HG03045 (cell line): ENCODE results near the gene PRKG1.
"Not testable (repeated sequence)": the region's sequence is repeated elsewhere in the genome, so short reads cannot be mapped to it uniquely, and the experiment has no call there.

ENCODE experiments used
- ATAC-seq: cut with Tn5 transposase; IDR thresholded peaks from one replicate; pipeline ENCODE4 v1.9.1; 2021; ENCODE audit warnings: mild to moderate bottlenecking, moderate library complexity; ENCODE audit not compliant: unreplicated experiment

PRKG1 gene

DNA sequence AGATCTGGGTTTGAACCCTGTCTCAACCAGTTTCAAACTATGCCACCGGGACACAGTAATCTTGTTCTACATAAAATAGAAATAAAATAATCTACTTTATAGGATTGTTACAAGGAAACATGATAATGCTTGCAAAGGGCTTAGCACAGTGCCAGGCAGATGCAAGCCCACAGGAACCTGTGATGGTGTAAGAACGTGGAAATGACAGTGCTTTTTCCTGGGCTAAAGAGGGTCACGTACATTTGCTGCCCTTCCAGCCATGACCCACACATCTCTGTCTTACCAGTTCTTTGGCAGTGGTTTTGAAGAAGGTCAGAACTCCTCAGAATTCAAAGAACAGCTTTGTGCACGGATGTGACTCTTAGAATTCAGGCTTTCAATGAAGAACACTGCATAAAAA lies 342.2 kb downstream of the PRKG1 start:
- no peak for ATAC-seq

DNA sequence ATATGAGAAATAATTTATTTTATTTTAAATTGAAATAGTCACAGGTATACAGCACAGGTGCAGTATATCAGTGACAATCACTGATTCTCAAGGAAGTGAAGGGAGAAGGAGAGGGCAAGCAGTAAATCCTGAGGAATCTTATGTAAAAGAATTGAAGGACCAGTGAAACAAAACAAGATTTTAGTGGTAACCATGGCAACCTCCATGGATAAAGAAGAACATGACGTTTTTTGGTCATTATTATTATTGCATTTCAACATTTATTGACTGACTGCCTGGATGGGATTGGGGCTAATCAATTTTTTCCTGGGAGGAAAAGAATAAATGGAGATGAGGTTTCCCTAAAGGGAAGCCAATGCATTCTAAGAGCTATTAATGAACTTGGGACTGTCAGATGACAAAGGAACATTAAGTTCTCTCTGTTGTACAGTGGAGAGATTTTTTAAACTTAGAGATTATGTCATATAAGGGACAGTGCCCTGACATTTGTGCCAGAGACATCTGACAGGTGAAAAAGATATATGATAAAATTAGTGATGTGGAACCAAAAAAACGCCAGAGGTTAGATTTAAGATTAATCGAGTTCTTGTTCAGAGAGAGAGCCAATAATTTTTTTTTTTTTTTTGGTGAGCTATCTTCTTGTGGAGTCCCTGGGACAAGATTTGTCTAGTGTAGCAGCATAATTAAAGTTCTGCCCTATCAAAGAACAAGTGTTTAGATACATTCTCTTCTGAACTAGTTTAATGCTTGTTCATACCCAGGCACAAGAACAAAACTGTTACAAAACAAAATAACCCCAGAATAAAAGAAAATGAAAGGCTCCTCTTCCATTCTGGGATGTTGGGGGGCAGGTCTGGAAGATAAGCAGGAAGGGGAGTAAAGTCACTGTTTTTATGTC lies 345.2 kb downstream of the PRKG1 start:
- ATAC-seq = no peak

DNA sequence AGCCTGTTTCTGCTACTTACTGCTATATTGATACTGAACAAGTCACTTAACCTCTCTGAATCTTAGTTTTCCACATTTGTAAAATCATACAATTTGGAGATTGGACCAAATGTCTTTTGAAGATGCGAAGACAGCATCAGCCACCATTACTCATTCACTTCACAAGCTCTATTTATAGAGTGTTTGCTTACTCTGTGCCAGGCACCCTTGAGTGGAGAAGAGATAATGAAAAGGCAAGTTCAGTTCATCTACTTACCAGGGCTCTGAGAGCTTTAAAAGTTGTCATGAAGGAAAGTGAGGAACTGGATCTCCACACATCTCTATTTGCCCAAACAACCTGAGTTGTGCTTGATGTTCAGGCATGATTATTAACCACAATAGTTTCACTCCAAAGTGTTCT lies 347.6 kb downstream of the PRKG1 start:
- ATAC-seq = no peak

DNA sequence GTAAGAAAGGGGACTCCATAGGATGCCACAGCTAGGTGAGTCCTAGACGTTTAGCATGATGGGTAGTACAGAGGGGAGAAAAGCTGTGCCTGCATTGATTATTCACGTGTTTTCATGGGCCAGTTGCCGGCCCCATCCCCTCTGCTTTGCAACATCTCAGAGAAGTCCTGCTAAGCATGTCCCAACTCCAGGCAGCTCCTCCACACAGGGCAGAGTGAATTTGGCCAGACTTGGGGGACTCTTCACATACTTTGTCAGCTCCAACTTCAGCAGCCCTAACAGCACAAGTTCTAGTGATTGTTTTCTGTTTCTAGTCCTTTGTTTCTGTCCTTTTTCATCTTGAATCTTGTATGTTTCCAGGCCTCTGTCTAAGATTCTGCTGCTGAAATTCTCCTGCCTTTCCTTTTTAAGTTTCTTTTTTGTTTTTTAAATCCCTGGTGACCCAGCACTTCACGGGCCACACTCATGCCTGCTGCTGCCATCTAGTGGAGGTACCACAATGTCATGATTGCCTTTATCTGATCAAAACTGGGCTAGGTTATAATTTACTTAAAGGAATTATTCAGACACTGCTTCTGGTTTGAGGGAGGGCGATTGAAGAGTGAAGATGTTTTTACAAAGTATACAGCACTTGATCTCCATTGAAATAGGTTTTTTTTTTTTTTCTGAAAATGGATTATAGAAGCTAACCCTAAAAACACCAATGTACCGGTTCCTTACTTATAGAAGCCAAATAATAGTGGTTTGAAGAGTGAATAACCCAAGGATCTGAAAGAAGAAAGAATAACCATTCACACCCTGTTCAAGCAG lies 348.2 kb downstream of the PRKG1 start:
- peak; percentile 53 for ATAC-seq

DNA sequence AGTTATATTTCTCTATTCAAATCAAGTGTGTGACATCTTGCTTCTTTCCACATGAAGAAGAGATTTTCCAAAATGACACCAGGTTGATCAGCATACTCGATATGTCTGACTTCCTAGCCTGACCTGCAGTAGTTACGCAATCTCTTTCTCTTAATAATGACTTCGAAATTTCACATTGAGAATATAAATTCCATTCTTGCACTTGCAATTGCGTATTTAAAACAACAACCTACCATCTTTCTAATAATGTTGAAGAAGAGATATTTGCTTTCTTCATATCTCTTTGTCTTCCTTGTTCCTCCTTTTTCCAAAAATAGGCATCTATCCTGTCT lies 348.8 kb downstream of the PRKG1 start:
- ATAC-seq = no peak

DNA sequence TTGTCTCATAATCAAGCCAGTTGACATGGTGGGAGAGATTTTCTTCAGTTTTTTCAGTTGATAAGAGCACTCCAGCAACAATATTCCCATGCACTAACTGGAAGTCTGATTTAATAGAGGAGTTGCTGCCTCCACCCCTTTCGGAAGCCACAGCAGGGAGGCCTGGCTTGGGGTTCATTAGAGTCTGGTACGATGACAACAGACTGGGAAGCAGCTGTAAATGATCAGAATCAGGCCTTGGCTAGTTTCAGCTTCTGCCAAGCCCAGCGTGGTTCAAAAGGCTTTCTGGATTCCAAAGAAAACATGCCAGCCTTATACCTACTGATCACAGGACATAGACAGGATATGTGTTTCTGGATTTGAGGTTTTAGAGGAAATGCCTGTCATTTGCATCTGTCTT lies 351.1 kb downstream of the PRKG1 start:
- ATAC-seq = no peak

DNA sequence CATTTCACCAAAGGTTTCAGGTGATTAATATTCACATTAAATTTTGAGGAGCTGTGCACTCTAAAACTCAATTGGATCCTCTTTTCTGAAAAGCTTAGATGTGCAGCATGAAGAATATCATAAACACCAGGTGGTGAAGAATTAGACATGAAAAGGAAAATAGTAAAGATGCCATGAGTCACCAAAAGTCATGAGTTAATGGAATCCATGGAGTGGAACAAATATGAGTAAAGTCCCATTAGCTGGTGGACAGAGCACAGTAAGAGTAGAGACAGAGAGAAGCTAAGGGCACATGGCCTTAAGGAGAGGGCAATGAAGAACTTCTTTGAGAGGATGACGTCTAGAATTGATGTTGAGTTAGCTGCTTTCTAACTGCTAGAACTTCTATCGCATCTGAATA lies 353.5 kb downstream of the PRKG1 start:
- no peak for ATAC-seq

DNA sequence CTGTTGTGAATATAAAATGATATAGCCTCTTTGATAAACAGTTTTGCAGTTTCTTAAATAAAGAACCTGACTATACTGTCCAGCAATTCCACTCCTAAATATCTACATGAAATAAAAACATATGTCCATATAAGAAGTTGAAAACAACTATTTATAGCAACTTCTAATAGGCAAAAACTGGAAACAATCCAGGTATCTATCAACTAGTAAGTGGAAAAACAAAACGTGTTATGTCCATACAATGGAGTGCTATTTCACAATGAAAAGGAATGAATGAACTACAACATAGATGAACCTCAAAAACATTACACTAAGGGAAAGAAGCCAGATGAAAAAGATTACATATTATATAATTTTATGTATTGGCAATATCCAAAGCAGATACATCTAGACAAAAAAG lies 356.2 kb downstream of the PRKG1 start:
- no peak for ATAC-seq

DNA sequence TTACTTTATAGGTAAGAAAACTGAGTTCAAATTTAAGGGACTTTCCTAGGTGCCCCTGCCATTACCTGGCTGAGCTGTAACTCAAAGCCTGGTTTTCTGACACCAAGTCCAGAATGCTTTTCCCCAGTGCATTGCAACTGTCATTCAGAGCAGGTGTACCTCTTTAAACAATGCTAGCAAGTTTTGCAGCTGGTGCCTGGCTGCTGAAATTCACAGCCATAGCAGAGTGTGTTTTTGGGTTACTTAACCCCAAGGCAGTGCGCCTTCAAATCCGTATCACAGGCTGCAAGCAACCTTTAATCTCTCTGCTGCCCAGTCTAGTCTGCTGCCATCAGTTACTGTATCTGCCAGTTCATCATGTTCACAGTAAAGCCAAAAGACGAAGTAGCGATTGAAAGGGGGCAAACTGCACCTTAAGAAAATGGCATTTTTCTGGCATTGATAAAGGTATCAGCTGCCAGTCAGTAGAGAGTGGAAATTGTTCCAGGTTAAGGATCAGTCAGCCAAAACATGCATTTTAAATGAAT lies 359.7 kb downstream of the PRKG1 start:
- no peak for ATAC-seq

DNA sequence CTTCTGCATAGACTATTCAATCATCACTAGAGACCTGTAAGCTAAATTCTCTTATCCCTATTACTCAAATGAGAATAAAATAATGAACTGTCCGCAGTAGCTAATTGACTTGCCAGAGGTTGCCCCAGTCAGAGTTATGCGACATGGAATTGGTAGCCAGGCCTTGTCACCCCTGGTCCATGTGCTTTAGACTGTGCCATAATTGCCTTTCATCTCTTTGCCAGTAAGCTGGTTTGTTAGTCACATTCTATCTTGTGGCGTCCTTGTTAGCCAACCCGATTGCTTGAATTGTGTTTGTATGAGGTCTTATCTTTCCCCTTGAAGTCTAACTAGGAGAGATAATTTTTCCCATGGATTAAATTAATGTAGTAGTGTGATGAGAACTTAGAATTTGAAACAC lies 362.5 kb downstream of the PRKG1 start:
- ATAC-seq = no peak

DNA sequence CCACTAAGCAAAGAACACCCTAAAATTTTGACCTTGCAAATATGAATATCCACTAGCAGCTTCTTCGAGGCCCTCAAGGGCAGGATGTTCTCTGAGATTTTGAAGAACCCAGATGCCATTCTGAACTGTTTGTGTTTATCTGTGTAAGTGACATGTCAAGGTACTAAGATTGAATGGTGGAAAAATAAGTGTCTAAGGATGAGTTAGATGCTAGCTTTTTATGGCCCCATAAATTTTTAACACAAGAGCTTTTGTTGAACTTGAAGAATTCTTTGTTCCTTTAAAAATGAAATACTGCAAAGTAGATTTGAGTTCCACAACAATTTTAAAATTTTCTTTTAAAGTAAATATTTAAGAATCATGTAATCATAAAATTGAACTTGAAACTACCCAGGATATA lies 365.4 kb downstream of the PRKG1 start:
- ATAC-seq = no peak

DNA sequence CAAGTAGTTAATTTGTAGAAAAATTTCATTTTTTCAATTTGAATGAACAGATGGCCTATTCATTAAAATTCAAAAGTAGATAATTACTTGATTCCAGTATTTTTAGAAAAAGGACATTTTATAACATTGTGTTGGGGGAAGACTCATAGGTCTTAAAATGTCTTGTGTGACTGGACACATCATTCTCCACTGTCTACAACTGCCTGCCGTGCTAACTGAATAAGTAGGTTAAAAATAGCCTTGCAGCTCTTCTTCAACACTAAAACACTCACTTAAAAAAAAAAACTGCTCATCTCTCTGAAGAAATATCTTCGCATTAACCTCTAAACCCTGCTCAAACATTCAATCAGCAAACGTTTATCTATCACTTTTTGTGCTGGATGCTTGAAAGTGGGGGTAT lies 371.3 kb downstream of the PRKG1 start:
- ATAC-seq = no peak

DNA sequence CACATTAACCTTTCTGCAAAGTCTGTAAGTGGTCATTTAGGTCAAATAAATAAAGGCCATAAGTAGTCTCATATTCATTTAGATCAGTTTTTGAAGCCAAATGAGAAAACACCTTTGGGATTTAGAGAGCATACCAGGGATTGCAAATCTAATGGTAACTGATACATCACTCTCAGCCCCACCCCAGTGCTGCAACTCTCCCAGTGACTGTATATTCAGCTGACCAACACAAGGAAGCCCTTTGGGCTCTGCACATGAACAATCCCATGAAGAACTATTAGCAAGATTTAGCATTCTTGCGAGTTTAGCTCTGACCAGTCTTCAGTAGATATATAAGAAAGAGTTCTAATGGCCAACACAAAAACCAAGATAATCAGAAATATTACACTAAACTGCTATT lies 372.8 kb downstream of the PRKG1 start:
- ATAC-seq = no peak

DNA sequence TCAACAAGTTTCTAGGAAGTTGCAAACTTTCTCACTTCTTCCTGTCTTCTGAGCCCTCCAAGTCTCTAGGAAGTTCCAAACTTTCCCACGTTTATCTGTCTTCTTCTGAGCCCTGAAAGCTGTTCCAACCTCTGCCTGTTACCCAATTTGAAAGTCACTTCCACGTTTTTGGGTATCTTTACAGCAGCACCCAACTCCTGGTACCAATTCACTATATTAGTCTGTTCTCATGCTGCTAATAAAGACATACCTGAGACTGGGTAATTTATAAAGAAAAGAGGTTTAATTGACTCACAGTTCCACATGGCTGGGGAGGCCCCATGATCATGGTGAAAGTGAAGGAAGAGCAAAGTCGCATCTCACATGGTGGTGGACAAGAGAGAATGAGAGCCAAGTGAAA lies 381.5 kb downstream of the PRKG1 start:
- ATAC-seq = not testable (repeated sequence)

DNA sequence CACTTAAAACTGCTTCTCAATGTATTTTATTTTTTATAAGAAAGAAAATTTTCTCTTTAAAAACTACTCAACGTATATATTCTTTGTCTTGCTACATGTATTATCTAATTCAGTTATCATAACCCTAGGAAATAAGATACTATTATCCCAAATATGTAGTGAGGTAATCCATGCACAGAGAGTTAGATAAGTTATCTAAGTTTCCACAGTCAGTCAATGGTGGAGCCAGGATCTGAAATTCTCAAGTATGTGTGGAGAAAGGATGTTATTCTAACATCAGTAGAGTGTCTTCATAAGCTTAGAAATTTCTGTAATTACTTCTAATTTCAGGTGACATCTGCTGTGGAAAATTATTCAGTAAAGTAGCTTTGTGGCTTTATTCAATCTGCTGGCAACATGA lies 385.2 kb downstream of the PRKG1 start:
- ATAC-seq = no peak

DNA sequence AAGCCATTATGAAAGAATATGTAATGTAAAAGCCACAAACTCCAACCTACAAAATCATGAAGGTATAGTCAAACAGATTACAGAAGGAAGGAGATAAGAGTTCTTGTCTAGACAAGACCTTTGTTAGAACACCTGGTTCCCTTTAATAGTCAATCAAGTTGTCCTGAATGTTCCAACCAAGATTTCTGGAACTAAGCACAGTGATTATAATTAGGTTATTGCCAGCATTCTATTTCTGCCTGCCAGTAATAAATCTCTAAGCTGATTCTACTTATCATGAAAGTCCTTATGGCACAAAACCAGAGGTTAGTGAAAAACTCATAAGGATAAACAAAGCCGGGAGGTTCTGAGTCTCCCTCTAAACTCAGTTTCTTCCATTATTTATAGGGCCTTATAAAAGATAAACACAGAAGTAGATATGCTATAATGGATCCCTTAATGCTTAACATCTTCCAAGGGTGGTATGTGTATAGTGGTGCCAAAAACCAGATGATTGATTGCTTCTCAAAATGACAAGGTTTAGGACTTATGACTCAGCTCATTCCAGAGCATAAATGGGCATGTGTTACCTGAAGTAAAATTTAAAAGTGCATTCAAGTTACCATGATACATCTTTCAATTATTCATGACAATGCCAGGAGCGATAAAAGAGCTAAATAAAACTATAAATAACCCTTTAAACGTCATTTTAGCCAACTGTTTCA lies 387.9 kb downstream of the PRKG1 start:
- ATAC-seq = no peak

DNA sequence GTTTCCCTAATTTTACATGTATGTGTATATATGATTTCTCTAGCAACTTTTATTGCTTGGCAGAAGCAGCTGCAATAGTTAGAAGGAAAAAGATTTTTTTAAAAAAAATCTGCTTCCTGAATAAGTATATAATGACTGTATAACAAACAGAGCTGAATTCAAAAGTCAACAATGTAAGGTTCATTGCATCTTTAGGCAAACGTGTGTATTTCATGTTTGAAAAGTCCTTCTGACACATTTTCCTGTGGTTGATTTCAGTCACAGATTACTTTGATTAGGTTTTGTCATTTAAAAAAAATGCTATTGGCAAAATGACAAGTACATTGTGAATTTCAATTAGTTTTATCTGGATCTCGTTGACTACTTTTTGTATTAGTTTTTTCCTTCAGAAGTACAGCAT lies 394.1 kb downstream of the PRKG1 start:
- ATAC-seq = no peak

DNA sequence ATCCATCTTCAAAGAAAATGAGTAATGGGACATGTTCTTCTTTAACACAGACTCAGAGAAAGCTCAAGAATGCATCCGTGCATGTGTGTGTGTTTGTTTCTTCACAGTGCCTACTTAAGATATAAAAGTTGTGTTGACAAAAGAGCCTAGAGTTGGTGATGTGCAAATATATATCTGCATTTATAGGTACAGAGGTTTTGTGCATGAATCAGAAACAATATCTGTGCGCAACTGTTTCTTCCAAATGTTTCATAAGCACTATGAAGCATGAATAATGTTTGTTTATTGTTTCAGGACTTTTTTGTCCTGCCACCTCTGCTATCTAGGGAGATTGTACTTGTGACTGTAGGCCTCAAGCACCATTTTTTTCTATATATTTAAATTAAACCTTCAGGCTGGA lies 395.4 kb downstream of the PRKG1 start:
- no peak for ATAC-seq

DNA sequence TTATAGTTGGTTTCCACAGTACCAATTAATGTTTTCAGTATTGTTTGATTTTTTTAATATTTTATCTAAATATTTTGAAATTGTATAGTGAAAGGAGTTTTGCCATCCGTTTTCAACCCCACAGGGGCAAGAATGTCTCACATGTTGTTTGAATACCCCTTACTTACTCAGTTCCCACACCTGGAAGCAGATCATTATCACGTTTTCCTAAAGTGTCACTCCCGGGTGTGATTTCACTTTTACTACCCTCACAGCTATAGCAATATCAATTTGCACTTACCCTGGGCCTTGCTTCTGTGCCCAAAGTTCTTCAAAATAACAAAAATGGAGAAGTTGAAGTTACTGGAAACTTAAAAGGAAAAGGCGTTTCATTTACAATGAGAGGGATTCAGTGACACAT lies 397.0 kb downstream of the PRKG1 start:
- no peak for ATAC-seq

DNA sequence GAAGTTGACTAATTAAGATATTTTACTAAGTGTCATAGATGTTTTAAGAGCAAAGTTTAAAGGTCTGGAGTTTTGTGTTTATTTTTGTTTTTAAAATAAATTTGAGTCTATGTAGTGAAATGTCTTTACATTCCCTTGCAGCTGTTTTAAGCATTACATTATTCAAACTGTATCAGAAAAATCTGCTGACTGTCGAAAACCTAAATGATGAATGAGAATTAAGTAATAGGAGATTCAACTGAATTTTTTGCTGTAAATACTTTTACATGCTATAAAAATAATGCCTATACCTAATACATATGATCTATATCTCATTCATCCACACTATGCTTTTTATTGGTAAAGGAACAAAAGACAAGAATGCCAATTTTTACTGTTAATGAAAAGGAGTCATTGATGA lies 397.9 kb downstream of the PRKG1 start:
- ATAC-seq = no peak

DNA sequence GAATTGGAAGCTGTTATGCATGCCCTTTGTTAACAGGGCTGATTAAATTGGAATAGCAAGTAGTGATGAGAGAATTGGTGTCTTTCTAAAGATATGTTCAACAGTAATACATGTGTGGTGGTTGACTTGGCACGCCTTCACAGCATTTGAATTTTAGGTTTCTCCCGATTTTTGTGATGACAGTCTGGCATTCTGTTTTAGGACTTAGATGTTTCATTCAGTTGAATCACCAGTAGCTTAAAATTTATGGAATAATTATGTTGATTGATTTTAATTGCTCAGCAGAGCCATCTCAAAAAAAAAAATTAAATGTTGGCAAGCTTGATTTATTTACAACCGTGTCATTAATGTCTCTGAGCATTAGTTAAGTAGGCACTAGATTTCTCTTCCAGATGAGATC lies 405.4 kb downstream of the PRKG1 start:
- ATAC-seq = no peak

DNA sequence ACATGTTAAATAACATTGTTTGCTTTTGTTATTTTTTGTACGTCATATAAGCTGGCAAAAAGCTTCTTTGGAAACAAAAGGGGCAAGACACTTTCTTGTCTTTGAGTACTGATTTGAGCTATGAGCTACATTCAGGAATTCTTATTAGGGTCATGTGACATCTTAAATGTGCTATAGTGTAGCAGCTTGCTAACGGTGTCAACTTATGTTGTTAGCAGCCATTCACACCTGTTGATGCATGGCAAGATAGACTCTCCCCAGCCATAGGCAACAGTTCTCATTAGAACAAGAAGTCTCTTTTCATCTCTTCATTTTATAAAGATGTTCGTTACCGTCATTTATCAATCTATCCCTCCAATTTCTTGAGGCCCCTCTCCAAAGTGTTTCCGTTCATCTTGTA lies 411.4 kb downstream of the PRKG1 start:
- no peak for ATAC-seq
